Chondrocyte (in vitro differentiated cells): ENCODE data around the gene ZDHHC13. TPM values are rescaled to one million over a fixed set of nuclear protein-coding genes. Genes with fewer than 3 reads are reported as not detected.
"Not testable (repeated sequence)": the region's sequence is repeated elsewhere in the genome, so short reads cannot be mapped to it uniquely, and the experiment has no call there.

Experiments
- DNase-seq: peaks from one replicate; pipeline ENCODE4 v3.0.0; 2021; ENCODE audit warnings: mixed read lengths, low spot score
- H3K27ac Mint-ChIP-seq: one replicate; pipeline ENCODE4 v1.8.0; 2021; ENCODE audit warnings: mild to moderate bottlenecking, moderate library complexity, mixed read lengths; ENCODE audit not compliant: unreplicated experiment
- H3K27me3 Mint-ChIP-seq: 2 replicates; pipeline ENCODE4 v1.8.0; 2021; ENCODE audit warnings: low read depth, mixed read lengths
- H3K36me3 Mint-ChIP-seq: 2 replicates; pipeline ENCODE4 v1.8.0; 2021; ENCODE audit warnings: low read depth, mixed read lengths
- H3K4me1 Mint-ChIP-seq: 2 replicates; pipeline ENCODE4 v1.8.0; 2021; ENCODE audit warnings: low read depth, mild to moderate bottlenecking, mixed read lengths
- H3K4me3 Mint-ChIP-seq: one replicate; pipeline ENCODE4 v1.8.0; 2021; ENCODE audit warnings: mild to moderate bottlenecking, moderate library complexity, mixed read lengths; ENCODE audit not compliant: unreplicated experiment
- H3K9me3 Mint-ChIP-seq: 2 replicates; pipeline ENCODE4 v1.8.0; 2021; ENCODE audit warnings: low read depth, mixed read lengths
- total RNA-seq: library from RNA; stranded (reverse); gene quantifications from 3 replicates; pipeline ENCODE4 v1.2.1, GENCODE V29; 2021
- TF ChIP-seq, protein P1 (sequence below): fragments of 200-600 bp; sonication (generic); IDR thresholded peaks from 2 replicates; pipeline ENCODE4 v1.5.0; 2021; ENCODE audit warnings: antibody characterized with exemption, mild to moderate bottlenecking, moderate library complexity

ZDHHC13 gene
- total RNA-seq, 1 donor from 2014 or later = 10.3 TPM

DNA sequence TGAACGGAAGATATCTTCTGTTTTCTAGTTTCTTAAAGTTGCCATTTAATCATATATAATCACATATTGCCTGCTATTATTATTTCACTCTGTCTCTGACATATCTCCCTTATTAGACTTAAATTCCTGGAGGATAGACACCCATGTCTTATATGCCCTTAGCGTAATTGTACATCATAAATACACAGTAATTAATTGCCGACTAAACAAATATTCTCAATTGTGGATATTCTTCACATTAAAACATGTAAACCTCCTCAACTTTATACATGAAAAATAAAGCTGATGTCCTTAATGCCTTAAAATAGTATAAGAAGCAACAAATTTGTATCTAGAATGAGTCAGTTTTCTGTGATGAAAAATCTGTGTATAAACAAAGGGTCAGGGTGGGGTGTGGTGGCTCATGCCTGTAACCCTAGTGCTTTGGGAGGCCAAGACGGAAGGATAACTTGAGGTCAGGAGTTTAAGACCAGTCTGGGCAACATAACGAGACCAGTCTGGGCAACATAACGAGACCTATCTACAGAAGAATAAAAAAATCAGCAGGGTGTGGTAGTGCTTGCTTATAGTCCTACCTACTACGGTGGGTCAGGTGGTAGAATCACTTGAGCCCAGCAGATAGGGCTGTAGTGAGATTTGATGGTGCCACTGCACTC, 6.1 kb downstream of the ZDHHC13 start:
- TF ChIP-seq, protein P1, sequence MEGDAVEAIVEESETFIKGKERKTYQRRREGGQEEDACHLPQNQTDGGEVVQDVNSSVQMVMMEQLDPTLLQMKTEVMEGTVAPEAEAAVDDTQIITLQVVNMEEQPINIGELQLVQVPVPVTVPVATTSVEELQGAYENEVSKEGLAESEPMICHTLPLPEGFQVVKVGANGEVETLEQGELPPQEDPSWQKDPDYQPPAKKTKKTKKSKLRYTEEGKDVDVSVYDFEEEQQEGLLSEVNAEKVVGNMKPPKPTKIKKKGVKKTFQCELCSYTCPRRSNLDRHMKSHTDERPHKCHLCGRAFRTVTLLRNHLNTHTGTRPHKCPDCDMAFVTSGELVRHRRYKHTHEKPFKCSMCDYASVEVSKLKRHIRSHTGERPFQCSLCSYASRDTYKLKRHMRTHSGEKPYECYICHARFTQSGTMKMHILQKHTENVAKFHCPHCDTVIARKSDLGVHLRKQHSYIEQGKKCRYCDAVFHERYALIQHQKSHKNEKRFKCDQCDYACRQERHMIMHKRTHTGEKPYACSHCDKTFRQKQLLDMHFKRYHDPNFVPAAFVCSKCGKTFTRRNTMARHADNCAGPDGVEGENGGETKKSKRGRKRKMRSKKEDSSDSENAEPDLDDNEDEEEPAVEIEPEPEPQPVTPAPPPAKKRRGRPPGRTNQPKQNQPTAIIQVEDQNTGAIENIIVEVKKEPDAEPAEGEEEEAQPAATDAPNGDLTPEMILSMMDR = no peak
- Mint-ChIP-seq H3K36me3 (peaks cover 7% of the 10 kb centered on the region), H3K27me3 (no peaks in the 10 kb centered on the region), H3K9me3 (peaks cover 3% of the 10 kb centered on the region), H3K4me3 (no peak overlapping the region), H3K27ac (no peak overlapping the region), H3K4me1 (peaks cover 3% of the 10 kb centered on the region)
- DNase-seq = no peak

DNA sequence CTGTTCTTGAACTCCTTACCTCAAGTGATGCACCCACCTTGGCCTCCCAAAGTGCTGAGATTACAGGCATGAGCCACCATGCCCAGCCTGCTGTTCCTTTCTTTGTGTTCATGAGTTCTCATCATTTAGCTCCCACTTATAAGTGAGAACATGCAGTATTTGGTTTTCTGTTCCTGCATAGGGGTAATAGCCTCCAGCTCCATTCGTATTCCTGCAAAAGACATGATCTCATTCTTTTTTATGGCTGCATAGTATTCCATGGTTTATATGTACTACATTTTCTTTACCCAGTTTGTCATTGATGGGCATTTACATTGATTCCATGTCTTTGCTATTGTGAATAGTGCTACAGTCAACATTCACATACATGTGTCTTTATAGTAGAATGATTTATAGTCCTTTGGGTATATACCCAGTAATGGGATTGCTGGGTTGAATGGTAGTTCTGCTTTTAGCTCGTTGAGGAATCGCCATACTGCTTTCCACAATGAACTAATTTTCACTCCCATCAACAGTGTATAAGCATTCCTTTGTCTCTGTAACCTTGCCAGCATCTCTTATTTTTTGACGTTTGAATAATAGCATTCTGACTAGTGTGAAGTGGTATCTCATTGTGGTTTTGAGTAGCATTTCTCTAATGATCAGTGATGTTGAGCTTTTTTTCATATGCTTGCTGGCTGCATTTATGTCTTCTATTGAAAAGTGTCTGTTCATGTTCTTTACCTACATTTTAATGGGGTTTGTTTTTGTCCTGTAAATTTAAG, 9.8 kb downstream of the ZDHHC13 start:
- not testable (repeated sequence) for H3K4me3 Mint-ChIP-seq, H3K36me3 Mint-ChIP-seq, H3K9me3 Mint-ChIP-seq, H3K4me1 Mint-ChIP-seq, DNase-seq, H3K27me3 Mint-ChIP-seq, H3K27ac Mint-ChIP-seq

DNA sequence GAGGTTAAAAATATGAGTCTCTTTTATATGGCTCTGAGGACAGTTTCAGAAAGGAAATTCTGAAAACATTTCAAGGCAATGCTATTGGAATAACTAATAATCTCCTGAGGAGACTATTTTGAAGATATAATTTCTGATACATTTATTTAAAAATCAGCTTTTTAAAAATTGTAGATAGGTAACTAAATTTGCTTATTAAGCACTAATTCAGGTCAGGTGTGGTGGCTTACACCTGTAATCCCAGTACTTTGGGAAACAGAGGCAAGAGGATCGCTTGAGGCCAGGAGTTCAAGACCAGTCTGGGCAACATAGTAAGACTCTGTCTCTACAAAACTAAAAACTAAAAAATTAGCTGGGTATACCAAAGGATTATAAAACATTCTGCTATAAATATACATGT, 17.0 kb downstream of the ZDHHC13 start:
- Mint-ChIP-seq H3K9me3 (peaks cover 14% of the 10 kb centered on the region), H3K27ac (no peak overlapping the region), H3K27me3 (no peaks in the 10 kb centered on the region), H3K4me1 (peaks cover 3% of the 10 kb centered on the region), H3K4me3 (no peak overlapping the region), H3K36me3 (peaks cover 18% of the 10 kb centered on the region)
- no peak for DNase-seq
- TF ChIP-seq, protein P1 = no peak

DNA sequence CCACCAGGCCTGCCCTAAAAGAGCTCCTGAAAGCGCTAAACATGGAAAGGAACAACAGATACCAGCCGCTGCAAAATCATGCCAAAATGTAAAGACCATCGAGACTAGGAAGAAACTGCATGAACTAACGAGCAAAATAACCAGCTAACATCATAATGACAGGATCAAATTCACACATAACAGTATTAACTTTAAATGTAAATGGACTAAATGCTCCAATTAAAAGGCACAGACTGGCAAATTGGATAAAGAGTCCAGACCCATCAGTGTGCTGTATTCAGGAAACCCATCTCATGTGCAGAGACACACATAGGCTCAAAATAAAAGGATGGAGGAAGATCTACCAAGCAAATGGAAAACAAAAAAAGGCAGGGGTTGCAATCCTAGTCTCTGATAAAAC, 19.9 kb downstream of the ZDHHC13 start:
- H3K27ac Mint-ChIP-seq, DNase-seq, H3K4me3 Mint-ChIP-seq, H3K27me3 Mint-ChIP-seq, H3K4me1 Mint-ChIP-seq: not testable (repeated sequence)
- Mint-ChIP-seq H3K9me3 (peaks cover 14% of the 10 kb centered on the region), H3K36me3 (peaks cover 18% of the 10 kb centered on the region)

DNA sequence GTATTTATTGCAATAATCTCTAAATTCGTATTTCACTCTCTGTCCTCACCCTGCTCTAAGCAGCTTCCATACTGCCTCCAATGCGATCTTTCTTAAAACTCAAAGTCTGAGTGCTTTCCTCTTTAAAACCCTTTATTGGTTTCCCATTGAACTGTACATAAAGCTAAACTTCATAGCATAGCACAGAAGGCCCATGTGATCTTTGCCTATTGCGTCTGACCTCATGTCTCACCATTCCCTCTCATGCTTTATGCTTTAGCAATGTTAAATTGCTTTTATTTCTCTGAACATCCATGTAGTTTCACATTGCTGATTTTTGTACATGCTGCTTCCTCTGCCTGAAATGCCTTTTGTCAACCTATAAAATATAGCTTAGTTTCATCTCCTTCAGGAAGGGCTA, 28.4 kb downstream of the ZDHHC13 start:
- Mint-ChIP-seq H3K9me3 (no peaks in the 10 kb centered on the region), H3K36me3 (peaks cover 6% of the 10 kb centered on the region), H3K27me3 (no peaks in the 10 kb centered on the region), H3K4me1 (no peaks in the 10 kb centered on the region), H3K4me3 (no peak overlapping the region), H3K27ac (no peak overlapping the region)
- DNase-seq = no peak
- TF ChIP-seq, protein P1 = no peak

DNA sequence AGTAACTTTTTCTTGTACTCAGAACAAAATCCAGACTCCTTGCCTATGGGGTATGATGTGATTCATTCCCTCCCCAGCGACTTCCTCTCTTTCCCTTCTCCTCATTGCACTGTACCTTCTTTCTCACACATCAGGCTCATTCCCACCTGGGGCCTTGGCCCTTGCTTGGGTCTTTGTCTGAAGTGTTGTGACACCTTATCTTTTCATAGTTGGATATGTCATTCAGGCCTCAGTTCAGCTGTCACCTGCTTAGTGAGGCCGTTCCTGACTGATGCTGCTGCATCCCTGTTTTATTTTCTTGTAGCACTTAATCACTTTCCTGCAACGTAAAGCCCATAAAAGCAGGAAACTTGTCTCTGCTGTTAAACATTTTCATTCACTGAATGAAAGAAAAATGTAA, 39.9 kb downstream of the ZDHHC13 start:
- DNase-seq = no peak
- TF ChIP-seq, protein P1 = no peak
- H3K4me3 Mint-ChIP-seq = no peak overlapping the region
- peaks cover 20% of the 10 kb centered on the region for H3K36me3 Mint-ChIP-seq
- no peaks in the 10 kb centered on the region for H3K27me3 Mint-ChIP-seq
- H3K4me1 Mint-ChIP-seq = no peaks in the 10 kb centered on the region
- H3K27ac Mint-ChIP-seq = no peak overlapping the region
- H3K9me3 Mint-ChIP-seq = no peaks in the 10 kb centered on the region
